ENCODE measurements around the gene EPHA7.

DNA sequence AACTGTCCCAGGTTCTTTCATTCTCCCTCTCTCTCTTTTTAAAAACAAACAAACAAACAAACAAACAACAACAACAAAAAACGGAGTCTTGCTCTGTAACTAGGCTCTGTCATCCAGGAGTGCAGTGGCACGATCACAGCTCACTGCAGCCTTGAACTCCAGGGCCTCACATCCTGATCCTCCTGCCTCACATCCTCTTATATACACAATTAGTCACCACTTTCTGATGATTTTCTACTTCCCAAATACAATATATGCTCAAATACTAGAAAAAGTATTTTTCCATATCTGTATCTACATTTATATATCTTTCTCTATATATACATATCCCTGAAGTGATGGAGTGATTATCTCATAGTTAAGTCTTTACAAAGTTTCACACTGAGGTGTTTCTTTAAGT lies 170.7 kb downstream of the EPHA7 start:
- no peak for TF ChIP-seq CTCF (optimal IDR thresholded peaks at IDR 0.05 in 1 of 3, IDR thresholded peaks at IDR 0.05 in 1 of 3, conservative IDR thresholded peaks at IDR 0.05 in 1 of 3; ENCODE audit: extremely low read depth in 1 of 3, insufficient read depth in 2 of 3, low read length in 3 of 3)
- no peak for TF ChIP-seq EZH2 (IDR thresholded peaks at IDR 0.05; ENCODE audit: low read length)

Data from keratinocyte (primary cell).